ENCODE results near the gene BMF. TPM values are rescaled to one million over a fixed set of nuclear protein-coding genes. Genes with fewer than 3 reads are reported as not detected.
"Not testable (repeated sequence)": the region's sequence is repeated elsewhere in the genome, so short reads cannot be mapped to it uniquely, and the experiment has no call there.

BMF gene
- total RNA-seq, 1 experiment from 2014 or later = 3.0 TPM

GRCh38 chr15:40133544-40133943, 24.9 kb upstream of the BMF start:
- H3K4me1 ChIP-seq (ENCODE audit: low read length) = no peaks in the 10 kb centered on the region
- H3K9me2 ChIP-seq (replicated peaks; ENCODE audit: insufficient read depth, low read length) = no peaks in the 10 kb centered on the region
- H2AFZ ChIP-seq (ENCODE audit: low read length) = no peak overlapping the region
- no peak overlapping the region for H3K4me2 ChIP-seq (ENCODE audit: low read depth, low read length, poor library complexity, severe bottlenecking)
- no peak overlapping the region for H3K9ac ChIP-seq (ENCODE audit: low read length)
- no peak overlapping the region for H3K27ac ChIP-seq (ENCODE audit: low read length)
- no peaks in the 10 kb centered on the region for H3K27me3 ChIP-seq (ENCODE audit: low read length)
- no peaks in the 10 kb centered on the region for H3K79me2 ChIP-seq (ENCODE audit: low read length)
- no peak for DNase-seq
- H4K20me1 ChIP-seq (ENCODE audit: insufficient read depth, low read depth, low read length) = no peaks in the 10 kb centered on the region
- H3K36me3 ChIP-seq (ENCODE audit: insufficient read depth, low read length) = no peaks in the 10 kb centered on the region
- no peak overlapping the region for H3K4me3 ChIP-seq (ENCODE audit: low read length)
- no peaks in the 10 kb centered on the region for H3K9me3 ChIP-seq (ENCODE audit: low read length)

DNA sequence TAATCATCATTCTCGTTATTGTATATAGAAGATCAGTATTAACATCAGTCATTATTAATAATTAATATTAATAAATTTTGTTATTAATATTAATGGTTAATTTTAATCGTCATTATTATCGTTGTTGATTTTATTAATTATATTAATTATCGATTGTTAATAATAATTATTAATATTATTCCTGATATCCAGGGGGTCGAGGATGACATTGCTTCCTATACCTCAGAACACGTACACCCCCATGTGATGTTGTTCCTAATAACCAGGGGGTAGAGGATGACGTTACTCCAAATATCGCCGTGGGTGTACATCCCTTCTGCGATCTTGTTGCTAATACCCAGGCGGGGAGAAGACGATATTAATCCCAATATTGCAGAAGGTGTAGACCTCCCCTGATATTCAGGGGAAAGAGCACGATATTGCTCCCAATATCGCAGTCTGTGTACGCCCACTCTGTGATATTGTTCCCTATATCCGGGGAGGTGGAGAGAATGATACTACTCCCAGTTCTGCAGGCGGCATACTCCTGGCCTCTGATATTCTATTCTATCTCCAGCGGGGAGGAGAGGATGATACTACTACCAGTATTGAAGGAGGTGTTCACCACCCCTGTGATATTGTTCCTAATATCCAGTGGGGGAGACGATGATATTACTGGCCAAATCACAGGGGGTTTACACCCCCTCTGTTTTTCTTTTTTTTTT, 22.3 kb upstream of the BMF start:
- no peaks in the 10 kb centered on the region for H3K36me3 ChIP-seq (ENCODE audit: insufficient read depth, low read length)
- H3K9me3 ChIP-seq (ENCODE audit: low read length) = no peaks in the 10 kb centered on the region
- H3K79me2 ChIP-seq (ENCODE audit: low read length) = no peaks in the 10 kb centered on the region

DNA sequence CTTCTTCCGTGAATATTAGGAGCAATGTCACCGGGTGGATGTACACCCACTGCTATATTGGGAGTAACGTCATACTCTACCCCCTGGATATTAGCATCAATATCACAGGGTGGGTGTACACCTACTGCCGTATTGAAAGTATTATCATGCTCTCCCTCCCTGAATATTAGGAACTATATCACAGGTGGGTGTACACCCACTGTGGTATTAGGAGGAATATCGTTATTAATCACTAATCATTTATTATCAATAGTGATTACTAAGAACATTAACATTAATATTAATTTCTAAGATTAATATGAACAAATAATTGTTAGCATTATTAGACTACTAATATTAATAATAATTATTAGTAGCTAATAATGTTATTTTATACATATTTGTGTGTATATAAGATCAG, 21.4 kb upstream of the BMF start:
- H2AFZ ChIP-seq (ENCODE audit: low read length) = no peak overlapping the region
- no peaks in the 10 kb centered on the region for H3K9me2 ChIP-seq (replicated peaks; ENCODE audit: insufficient read depth, low read length)
- H3K27ac ChIP-seq (ENCODE audit: low read length) = no peak overlapping the region
- H4K20me1 ChIP-seq (ENCODE audit: insufficient read depth, low read depth, low read length) = no peaks in the 10 kb centered on the region
- no peaks in the 10 kb centered on the region for H3K36me3 ChIP-seq (ENCODE audit: insufficient read depth, low read length)
- no peak overlapping the region for H3K4me2 ChIP-seq (ENCODE audit: low read depth, low read length, poor library complexity, severe bottlenecking)
- H3K27me3 ChIP-seq (ENCODE audit: low read length) = no peaks in the 10 kb centered on the region
- H3K4me1 ChIP-seq (ENCODE audit: low read length) = no peaks in the 10 kb centered on the region
- no peaks in the 10 kb centered on the region for H3K9me3 ChIP-seq (ENCODE audit: low read length)
- no peak for DNase-seq
- no peak overlapping the region for H3K9ac ChIP-seq (ENCODE audit: low read length)
- no peaks in the 10 kb centered on the region for H3K79me2 ChIP-seq (ENCODE audit: low read length)
- H3K4me3 ChIP-seq (ENCODE audit: low read length) = no peak overlapping the region

More for the DNA sequence above, 22.3 kb upstream of the BMF start:
- no peak overlapping the region for H3K4me3 ChIP-seq (ENCODE audit: low read length)
- no peaks in the 10 kb centered on the region for H3K9me2 ChIP-seq (replicated peaks; ENCODE audit: insufficient read depth, low read length)
- no peak for DNase-seq
- no peak overlapping the region for H3K9ac ChIP-seq (ENCODE audit: low read length)
- no peak overlapping the region for H2AFZ ChIP-seq (ENCODE audit: low read length)
- H3K4me2 ChIP-seq (ENCODE audit: low read depth, low read length, poor library complexity, severe bottlenecking) = no peak overlapping the region
- H3K27ac ChIP-seq (ENCODE audit: low read length) = no peak overlapping the region
- no peaks in the 10 kb centered on the region for H3K27me3 ChIP-seq (ENCODE audit: low read length)
- no peaks in the 10 kb centered on the region for H4K20me1 ChIP-seq (ENCODE audit: insufficient read depth, low read depth, low read length)
- H3K4me1 ChIP-seq (ENCODE audit: low read length) = no peaks in the 10 kb centered on the region

DNA sequence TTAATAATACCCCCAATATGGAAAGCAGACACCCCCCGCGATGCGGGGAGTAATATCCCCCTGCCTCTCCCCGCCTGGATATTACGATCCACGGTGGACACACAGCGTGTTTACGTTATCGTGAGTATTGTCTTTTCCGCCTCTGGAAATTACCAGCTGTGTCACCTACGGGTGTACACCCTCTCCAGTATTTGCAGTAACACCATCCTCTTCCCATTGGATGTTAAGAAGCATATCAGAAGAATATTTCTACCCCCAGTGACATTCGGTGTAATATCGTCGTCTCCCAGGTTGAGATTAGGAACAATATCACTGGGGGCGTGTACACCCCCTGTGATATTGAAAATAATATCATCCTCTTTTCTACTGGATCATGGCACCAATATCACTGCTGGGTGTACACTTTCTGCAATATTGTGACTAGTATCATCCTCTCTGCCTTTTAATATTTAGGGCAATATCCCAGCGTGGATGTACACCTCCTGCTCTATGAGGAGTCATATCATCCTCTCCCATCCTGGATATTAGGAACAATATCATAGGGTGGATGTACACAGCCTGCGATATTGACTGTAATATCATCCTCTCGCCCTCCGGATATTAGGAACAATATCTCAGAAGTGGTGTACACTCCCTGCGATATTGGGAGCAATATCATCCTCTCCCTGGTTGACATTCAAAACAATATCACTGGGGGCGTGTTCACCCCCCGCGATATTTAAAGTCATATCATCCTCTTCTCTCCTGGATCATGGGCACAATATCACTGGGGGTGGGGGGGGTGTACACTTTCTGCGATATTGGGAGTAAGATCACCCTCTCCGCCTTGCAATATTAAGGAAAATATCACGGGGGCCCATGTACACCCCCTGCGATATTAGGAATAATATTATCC, 20.3 kb upstream of the BMF start:
- no peaks in the 10 kb centered on the region for H4K20me1 ChIP-seq (ENCODE audit: insufficient read depth, low read depth, low read length)
- H3K9me3 ChIP-seq (ENCODE audit: low read length) = no peaks in the 10 kb centered on the region
- H3K4me2 ChIP-seq (ENCODE audit: low read depth, low read length, poor library complexity, severe bottlenecking) = no peak overlapping the region
- no peaks in the 10 kb centered on the region for H3K27me3 ChIP-seq (ENCODE audit: low read length)
- H3K4me1 ChIP-seq (ENCODE audit: low read length) = no peaks in the 10 kb centered on the region
- H3K27ac ChIP-seq (ENCODE audit: low read length) = no peak overlapping the region
- H3K4me3 ChIP-seq (ENCODE audit: low read length) = no peak overlapping the region
- no peaks in the 10 kb centered on the region for H3K36me3 ChIP-seq (ENCODE audit: insufficient read depth, low read length)
- H3K9me2 ChIP-seq (replicated peaks; ENCODE audit: insufficient read depth, low read length) = no peaks in the 10 kb centered on the region
- peak; percentile 27 for DNase-seq
- no peaks in the 10 kb centered on the region for H3K79me2 ChIP-seq (ENCODE audit: low read length)
- no peak overlapping the region for H3K9ac ChIP-seq (ENCODE audit: low read length)
- H2AFZ ChIP-seq (ENCODE audit: low read length) = no peak overlapping the region

GRCh38 chr15:40125950-40126349, 17.3 kb upstream of the BMF start:
- Histone ChIP-seq H3K9me2 (replicated peaks; ENCODE audit: insufficient read depth, low read length) (no peaks in the 10 kb centered on the region), H3K4me1 (ENCODE audit: low read length) (peaks cover 14% of the 10 kb centered on the region), H3K9me3 (ENCODE audit: low read length) (no peaks in the 10 kb centered on the region), H3K36me3 (ENCODE audit: insufficient read depth, low read length) (no peaks in the 10 kb centered on the region), H3K4me3 (ENCODE audit: low read length) (no peak overlapping the region), H4K20me1 (ENCODE audit: insufficient read depth, low read depth, low read length) (no peaks in the 10 kb centered on the region), H2AFZ (ENCODE audit: low read length) (no peak overlapping the region), H3K27ac (ENCODE audit: low read length) (no peak overlapping the region), H3K27me3 (ENCODE audit: low read length) (no peaks in the 10 kb centered on the region), H3K9ac (ENCODE audit: low read length) (no peak overlapping the region), H3K79me2 (ENCODE audit: low read length) (no peaks in the 10 kb centered on the region), H3K4me2 (ENCODE audit: low read depth, low read length, poor library complexity, severe bottlenecking) (no peak overlapping the region)
- DNase-seq = no peak

- DNase-seq; H2AFZ ChIP-seq (ENCODE audit: low read length): not testable (repeated sequence)
These were observed 16.2 kb upstream of the BMF start for GRCh38 chr15:40124807-40125285.

GRCh38 chr15:40124333-40124732, 15.7 kb upstream of the BMF start:
- H3K9ac ChIP-seq (ENCODE audit: low read length); H3K79me2 ChIP-seq (ENCODE audit: low read length); DNase-seq; H3K36me3 ChIP-seq (ENCODE audit: insufficient read depth, low read length); H3K27me3 ChIP-seq (ENCODE audit: low read length); H3K4me3 ChIP-seq (ENCODE audit: low read length); H3K27ac ChIP-seq (ENCODE audit: low read length); H2AFZ ChIP-seq (ENCODE audit: low read length); H3K9me2 ChIP-seq (replicated peaks; ENCODE audit: insufficient read depth, low read length); H3K4me2 ChIP-seq (ENCODE audit: low read depth, low read length, poor library complexity, severe bottlenecking); H3K9me3 ChIP-seq (ENCODE audit: low read length); H4K20me1 ChIP-seq (ENCODE audit: insufficient read depth, low read depth, low read length): not testable (repeated sequence)
- peaks cover 14% of the 10 kb centered on the region for H3K4me1 ChIP-seq (ENCODE audit: low read length)

More at GRCh38 chr15:40124807-40125285, 16.2 kb upstream of the BMF start:
- not testable (repeated sequence) for H3K27ac ChIP-seq (ENCODE audit: low read length); H3K4me3 ChIP-seq (ENCODE audit: low read length); H3K4me2 ChIP-seq (ENCODE audit: low read depth, low read length, poor library complexity, severe bottlenecking); H3K9ac ChIP-seq (ENCODE audit: low read length); H3K79me2 ChIP-seq (ENCODE audit: low read length); H3K9me3 ChIP-seq (ENCODE audit: low read length); H3K36me3 ChIP-seq (ENCODE audit: insufficient read depth, low read length); H4K20me1 ChIP-seq (ENCODE audit: insufficient read depth, low read depth, low read length); H3K9me2 ChIP-seq (replicated peaks; ENCODE audit: insufficient read depth, low read length); H3K27me3 ChIP-seq (ENCODE audit: low read length)
- H3K4me1 ChIP-seq (ENCODE audit: low read length) = peaks cover 14% of the 10 kb centered on the region

- H4K20me1 ChIP-seq (ENCODE audit: insufficient read depth, low read depth, low read length); H3K4me2 ChIP-seq (ENCODE audit: low read depth, low read length, poor library complexity, severe bottlenecking); H3K27me3 ChIP-seq (ENCODE audit: low read length); DNase-seq; H3K9me2 ChIP-seq (replicated peaks; ENCODE audit: insufficient read depth, low read length); H3K9me3 ChIP-seq (ENCODE audit: low read length); H2AFZ ChIP-seq (ENCODE audit: low read length); H3K9ac ChIP-seq (ENCODE audit: low read length); H3K4me3 ChIP-seq (ENCODE audit: low read length); H3K79me2 ChIP-seq (ENCODE audit: low read length); H3K27ac ChIP-seq (ENCODE audit: low read length); H3K36me3 ChIP-seq (ENCODE audit: insufficient read depth, low read length): not testable (repeated sequence)
- peaks cover 14% of the 10 kb centered on the region for H3K4me1 ChIP-seq (ENCODE audit: low read length)
These were observed 15.2 kb upstream of the BMF start for GRCh38 chr15:40123863-40124262.

Measured in Karpas-422 (cell line).